HCT116 (cell line): ENCODE measurements around the gene ACOT12.

Source experiments
- EZH2 ChIP-seq: fragments of 200-600 bp; sonication (generic); IDR thresholded peaks from 2 replicates; pipeline ENCODE4 v1.6.1; 2017; ENCODE audit warnings: antibody characterized with exemption, mixed run types
- POLR2A ChIP-seq: IDR thresholded peaks from 2 replicates; pipeline ENCODE4 v1.7.0; 2011; ENCODE audit warnings: borderline replicate concordance; ENCODE audit not compliant: insufficient read depth, insufficient read length; ENCODE audit errors: extremely low read depth

GRCh38 chr5:81349161-81349560, 44.8 kb downstream of the ACOT12 start:
- TF ChIP-seq POLR2A = no peak
- TF ChIP-seq EZH2 = no peak
